Heart right ventricle (tissue), 16 donors: Measurements from ENCODE around the gene PRKN. TPM values are rescaled to one million over a fixed set of nuclear protein-coding genes. Genes with fewer than 3 reads are reported as not detected.
A peak's percentile ranks its signal among the peaks of the same experiment; 100 is the strongest.

Experiments used
- ATAC-seq, 8 donors: fragments of 200-7000 bp; cut with Tn5 transposase; one replicate each; pipeline ENCODE4 v1.9.1; 2020; ENCODE audit warnings: mild to moderate bottlenecking in 8 of 8, moderate library complexity in 8 of 8, moderate number of reproducible peaks in 1 of 8
- DNase-seq, 2 donors: peaks; one replicate each; pipeline ENCODE4 v3.0.0-alpha.2; 2020
- H3K27ac ChIP-seq, 10 donors: fragments of 200-600 bp; sonication (generic) in 2 of 10; one replicate each; pipeline versions ENCODE4 v1.5.0 to v1.8.0; 2020 to 2022; ENCODE audit warnings: mild to moderate bottlenecking in 3 of 10
- H3K27me3 ChIP-seq, 7 donors: fragments of 200-600 bp; one replicate each; pipeline ENCODE4 v1.8.0; 2021 to 2022; ENCODE audit warnings: mild to moderate bottlenecking in 2 of 7
- H3K36me3 ChIP-seq, 9 donors: fragments of 200-600 bp; sonication (generic) in 1 of 9; one replicate each; pipeline versions ENCODE4 v1.5.0 to v1.8.0; 2020 to 2022; ENCODE audit warnings: mild to moderate bottlenecking in 2 of 9
- H3K4me1 ChIP-seq, 9 donors: fragments of 200-600 bp; sonication (generic) in 1 of 9; one replicate each; pipeline versions ENCODE4 v1.5.0 to v1.8.0; 2020 to 2022; ENCODE audit warnings: mild to moderate bottlenecking in 4 of 9
- H3K4me3 ChIP-seq, 10 donors: fragments of 200-600 bp; sonication (generic) in 2 of 10; one replicate each; pipeline versions ENCODE4 v1.5.0 to v1.8.0; 2020 to 2022; ENCODE audit warnings: mild to moderate bottlenecking in 7 of 10, moderate library complexity in 2 of 10
- H3K9me3 ChIP-seq, 11 donors: fragments of 200-600 bp in 10 of 11; sonication (generic) in 2 of 11; one replicate each; pipeline versions ENCODE4 v1.5.0 to v1.8.0; 2013 to 2022; ENCODE audit warnings: mild to moderate bottlenecking in 2 of 11, control low read depth in 1 of 11, moderate library complexity in 1 of 11
- WGBS, 2 donors: extraction: QIAGEN DNeasy Blood & Tissue Kit; methylation state at CpG; one replicate each; pipeline ENCODE4 v1.1.7; 2013; ENCODE audit warnings: inconsistent platforms in 1 of 2; 5-methylcytosine and 5-hydroxymethylcytosine counted together
- intact Hi-C, 10 donors: fragments of 100-400 bp; cut with DNase I; formaldehyde crosslinking; loops; one replicate each; pipeline versions ENCODE4 v1.11.1 to v1.14.2; 2022
- polyA plus RNA-seq, 2 donors: library from polyadenylated mRNA; stranded (reverse); fragments of 200-250 nt; gene quantifications; one replicate each; pipeline ENCODE4 v1.2.3, GENCODE V29; 2013
- total RNA-seq, 10 donors: library from RNA; stranded (reverse); fragmentation: NEBNext Ultra II Directional in 3 of 10; extraction: Animal tissue kit (Norgen Biotek cat#: 25700) in 3 of 10; gene quantifications; one replicate each; pipeline versions ENCODE4 v1.2.1 to v1.2.4, GENCODE V29; 2021 to 2023
- TF ChIP-seq, protein P1 (sequence below), 9 donors: fragments of 200-600 bp; sonication (generic) in 2 of 9; IDR thresholded peaks; one replicate each; pipeline versions ENCODE4 v1.5.0 to v1.8.0; 2021 to 2022; ENCODE audit warnings: antibody characterized with exemption in 9 of 9, mild to moderate bottlenecking in 5 of 9, moderate library complexity in 1 of 9
- donor health status: Arrhythmogenic right ventricular cardiomyopathy.
- donor health status: ischemic (EF 13 %, LVEDD 7.1; RV severe dilation, severe dysfunction).
- donor health status: healthy with polysubstance abuse.
- donor health status: DM: no; HTN: yes; CAD: no.
- donor health status: DM: no; HTN: no; CAD: no.
- donor health status: ischemic (EF 25% LVEDD 6.9; RV normal size, moderate dysfunction).
- donor health status: ischemic (EF 25% LVEDD 5.7; RV mildly dilated, moderate dysfunction).
- donor health status: healthy.
- donor health status: DM: yes; HTN: yes; CAD: no.
- donor health status: Ischemic cardiomyopathy.
- donor health status: ischemic (EF 35%, LVEDD 5.7; RV mildly dilated, moderate dysfunction).
- donor health status: nonischemic (EF 11% LVEDD 7.7; RV severe dilation, severe dysfunction).
- donor health status: DM: yes; HTN: yes; CAD: no.
- donor health status: PGD.
- donor health status: ischemic (EF 29% LVEDD 5.4; RV normal size, mild dysfunction).
- donor health status: nonischemic (EF 23%, LVEDD 6.1; RV moderate dilation, normal function).

PRKN gene
- total and polyA plus RNA-seq, 12 donors: 2.3 to 27.7 (median 26.3) TPM

- Histone ChIP-seq H3K27ac (no peak overlapping the region), H3K27me3 (no peaks in the 10 kb centered on the region), H3K4me3 (no peak overlapping the region), H3K4me1 (peaks cover 0 to 5% (median 0%) of the 10 kb centered on the region in 9 donors), H3K9me3 (peaks cover 0 to 7% (median 0%) of the 10 kb centered on the region in 11 donors), H3K36me3 (no peaks in the 10 kb centered on the region)
- DNase-seq (no peak), ATAC-seq (peak in 1 of 8 donors; percentile 14)
- intact Hi-C loops: loop anchor here in 1 of 10 donors (10.0 kb wide), 1 partner anchor 225 kb away; no protein-coding TSS in a partner anchor
- TF ChIP-seq, protein P1, sequence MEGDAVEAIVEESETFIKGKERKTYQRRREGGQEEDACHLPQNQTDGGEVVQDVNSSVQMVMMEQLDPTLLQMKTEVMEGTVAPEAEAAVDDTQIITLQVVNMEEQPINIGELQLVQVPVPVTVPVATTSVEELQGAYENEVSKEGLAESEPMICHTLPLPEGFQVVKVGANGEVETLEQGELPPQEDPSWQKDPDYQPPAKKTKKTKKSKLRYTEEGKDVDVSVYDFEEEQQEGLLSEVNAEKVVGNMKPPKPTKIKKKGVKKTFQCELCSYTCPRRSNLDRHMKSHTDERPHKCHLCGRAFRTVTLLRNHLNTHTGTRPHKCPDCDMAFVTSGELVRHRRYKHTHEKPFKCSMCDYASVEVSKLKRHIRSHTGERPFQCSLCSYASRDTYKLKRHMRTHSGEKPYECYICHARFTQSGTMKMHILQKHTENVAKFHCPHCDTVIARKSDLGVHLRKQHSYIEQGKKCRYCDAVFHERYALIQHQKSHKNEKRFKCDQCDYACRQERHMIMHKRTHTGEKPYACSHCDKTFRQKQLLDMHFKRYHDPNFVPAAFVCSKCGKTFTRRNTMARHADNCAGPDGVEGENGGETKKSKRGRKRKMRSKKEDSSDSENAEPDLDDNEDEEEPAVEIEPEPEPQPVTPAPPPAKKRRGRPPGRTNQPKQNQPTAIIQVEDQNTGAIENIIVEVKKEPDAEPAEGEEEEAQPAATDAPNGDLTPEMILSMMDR (IDR thresholded peaks at IDR 0.05): no peak
- WGBS, 2 donors: 90 to 91% methylated on average over 13 of the region's 13 CpGs
Measured at GRCh38 chr6:161369339-161369738, 1358.2 kb downstream of the PRKN start.

- no peak overlapping the region for H3K27ac ChIP-seq
- no peaks in the 10 kb centered on the region for H3K36me3 ChIP-seq
- H3K4me1 ChIP-seq: no peaks in the 10 kb centered on the region
- TF ChIP-seq, protein P1 (IDR thresholded peaks at IDR 0.05): no peak
- H3K4me3 ChIP-seq: no peak overlapping the region
- intact Hi-C loops: loop anchor here in 1 of 10 donors (10.0 kb wide), 1 partner anchor 224 kb away; no protein-coding TSS in a partner anchor
- H3K9me3 ChIP-seq: peaks cover 0 to 15% (median 6%) of the 10 kb centered on the region in 11 donors
- DNase-seq (no peak), ATAC-seq (no peak)
- WGBS, 2 donors: 86 to 90% methylated on average over 7 of the region's 7 CpGs
- no peaks in the 10 kb centered on the region for H3K27me3 ChIP-seq
Measured at GRCh38 chr6:161368514-161368913, 1359.1 kb downstream of the PRKN start.

- H3K27ac ChIP-seq: no peak overlapping the region
- TF ChIP-seq, protein P1 (IDR thresholded peaks at IDR 0.05): no peak
- H3K4me3 ChIP-seq: no peak overlapping the region
- H3K9me3 ChIP-seq: peaks cover 0 to 25% (median 11%) of the 10 kb centered on the region in 11 donors
- ATAC-seq (peak in 1 of 8 donors; percentile 19), DNase-seq (no peak)
- H3K4me1 ChIP-seq: no peaks in the 10 kb centered on the region
- no peaks in the 10 kb centered on the region for H3K27me3 ChIP-seq
- intact Hi-C loops: loop anchor here in 1 of 10 donors (10.0 kb wide), 1 partner anchor 223 kb away; no protein-coding TSS in a partner anchor
- 72 to 74% methylated on average over 12 of the region's 12 CpGs for WGBS, 2 donors
- H3K36me3 ChIP-seq: no peaks in the 10 kb centered on the region
Measured at GRCh38 chr6:161367472-161367871, 1360.1 kb downstream of the PRKN start.

GRCh38 chr6:161366301-161366923 is 1361.2 kb downstream of the PRKN start:
- WGBS, 2 donors: 91 to 95% methylated on average over 11 of the region's 11 CpGs
- Histone ChIP-seq H3K27me3 (no peaks in the 10 kb centered on the region), H3K27ac (no peak overlapping the region), H3K9me3 (peaks cover 0 to 29% (median 11%) of the 10 kb centered on the region in 11 donors), H3K4me3 (no peak overlapping the region), H3K36me3 (no peaks in the 10 kb centered on the region), H3K4me1 (no peaks in the 10 kb centered on the region)
- DNase-seq (no peak), ATAC-seq (no peak)
- intact Hi-C loops: loop anchor here in 1 of 10 donors (10.0 kb wide), 1 partner anchor 222 kb away; no protein-coding TSS in a partner anchor
- TF ChIP-seq, protein P1 (IDR thresholded peaks at IDR 0.05): no peak
